CD4-positive, CD25-positive, alpha-beta regulatory T cell (primary cell): ENCODE results near the gene NCAPD2. TPM values are rescaled to one million over a fixed set of nuclear protein-coding genes. Genes with fewer than 3 reads are reported as not detected.

ENCODE experiments used
- ATAC-seq, 2 donors: fragments of 150-1000 bp; cut with Tn5 transposase; one replicate each; pipeline ENCODE4 v1.10.0; 2021; ENCODE audit warnings: low read depth in 2 of 2, moderate number of reproducible peaks in 2 of 2, moderate library complexity in 1 of 2
- DNase-seq, 3 donors: peaks; one replicate each; pipeline versions ENCODE4 v3.0.0 to v3.0.0-alpha.2; 2012 to 2022; ENCODE audit warnings: mixed read lengths in 1 of 3
- H3K27ac ChIP-seq: one replicate; pipeline ENCODE4 v1.7.0; 2013; ENCODE audit warnings: mild to moderate bottlenecking, low read length; ENCODE audit not compliant: insufficient read depth, poor library complexity, severe bottlenecking
- H3K27me3 ChIP-seq: one replicate; pipeline ENCODE4 v1.7.0; 2013; ENCODE audit warnings: low read length; ENCODE audit not compliant: control insufficient read depth, insufficient read depth
- H3K36me3 ChIP-seq: one replicate; pipeline ENCODE4 v1.7.0; 2013; ENCODE audit warnings: mild to moderate bottlenecking, low read length, moderate library complexity; ENCODE audit not compliant: control insufficient read depth, insufficient read depth
- H3K4me1 ChIP-seq: 2 replicates; pipeline ENCODE4 v1.7.0; 2013; ENCODE audit warnings: mild to moderate bottlenecking, low read length; ENCODE audit not compliant: insufficient read depth, control insufficient read depth, poor library complexity, severe bottlenecking
- H3K4me3 ChIP-seq: one replicate; pipeline ENCODE4 v1.7.0; 2013; ENCODE audit warnings: low read depth, mild to moderate bottlenecking, low read length, moderate library complexity
- H3K9me3 ChIP-seq, 2 experiments: 1 replicate in 1 of 2; 2 replicates in 1 of 2; pipeline ENCODE4 v1.7.0; 2013; ENCODE audit warnings: low read length in 2 of 2, mild to moderate bottlenecking in 1 of 2, moderate library complexity in 1 of 2; ENCODE audit not compliant: control insufficient read depth in 2 of 2
- H3K27ac Mint-ChIP-seq, 3 donors: one replicate each; pipeline ENCODE4 v1.8.0; 2020 to 2022; ENCODE audit warnings: mild to moderate bottlenecking in 3 of 3, mixed read lengths in 3 of 3, moderate library complexity in 2 of 3
- H3K27me3 Mint-ChIP-seq: one replicate; pipeline ENCODE4 v1.8.0; 2022; ENCODE audit warnings: mild to moderate bottlenecking, mixed read lengths
- H3K36me3 Mint-ChIP-seq: one replicate; pipeline ENCODE4 v1.8.0; 2020; ENCODE audit warnings: mixed read lengths
- H3K4me1 Mint-ChIP-seq, 4 donors: one replicate each; pipeline ENCODE4 v1.8.0; 2020 to 2022; ENCODE audit warnings: mixed read lengths in 4 of 4, mild to moderate bottlenecking in 1 of 4
- H3K4me3 Mint-ChIP-seq, 4 donors: one replicate each; pipeline ENCODE4 v1.8.0; 2020 to 2022; ENCODE audit warnings: mild to moderate bottlenecking in 4 of 4, mixed read lengths in 4 of 4, moderate library complexity in 3 of 4
- H3K9me3 Mint-ChIP-seq, 7 donors: one replicate each; pipeline ENCODE4 v1.8.0; 2020 to 2022; ENCODE audit warnings: mixed read lengths in 7 of 7, mild to moderate bottlenecking in 3 of 7, moderate library complexity in 2 of 7
- polyA plus RNA-seq, 4 donors: library from polyadenylated mRNA; unstranded; fragments of 300-500 nt; fragmentation: Illumina TruSeq; gene quantifications; one replicate each; pipeline ENCODE4 v1.2.3, GENCODE V29; 2021
- total RNA-seq: library from RNA; stranded (reverse); gene quantifications from one replicate; pipeline ENCODE4 v1.2.3, GENCODE V29; 2022

NCAPD2 gene
- total and polyA plus RNA-seq, 5 donors from 2014 or later, result 21.5 to 32.8 (median 26.3) TPM

GRCh38 chr12:6542209-6543009 is 48.5 kb downstream of the NCAPD2 start:
- peaks cover 39% of the 10 kb centered on the region for H3K4me1 ChIP-seq
- peak in 1 of 3 donors; percentile 20 for DNase-seq
- Mint-ChIP-seq H3K27ac (peak overlapping the region in 2 of 3 donors; percentile 61 to 93), H3K9me3 (no peaks in the 10 kb centered on the region), H3K36me3 (peaks cover 16% of the 10 kb centered on the region), H3K27me3 (no peaks in the 10 kb centered on the region), H3K4me1 (peaks cover 10 to 49% (median 21%) of the 10 kb centered on the region in 4 donors), H3K4me3 (peak overlapping the region in 3 of 4 donors; percentile 24 to 78 (median 69))
- peak overlapping the region; percentile 1 for H3K27ac ChIP-seq
- no peak overlapping the region for H3K4me3 ChIP-seq
- ATAC-seq, result no peak
- peaks cover 31% of the 10 kb centered on the region for H3K36me3 ChIP-seq
- H3K27me3 ChIP-seq, result no peaks in the 10 kb centered on the region
- no peaks in the 10 kb centered on the region for H3K9me3 ChIP-seq

GRCh38 chr12:6546016-6546415 is 52.1 kb downstream of the NCAPD2 start:
- Mint-ChIP-seq H3K27ac (no peak overlapping the region), H3K27me3 (no peaks in the 10 kb centered on the region), H3K36me3 (peaks cover 23% of the 10 kb centered on the region), H3K4me1 (peaks cover 0 to 17% (median 5%) of the 10 kb centered on the region in 4 donors), H3K4me3 (peak overlapping the region in 1 of 4 donors; percentile 52), H3K9me3 (no peaks in the 10 kb centered on the region)
- H3K36me3 ChIP-seq, result peaks cover 50% of the 10 kb centered on the region
- peaks cover 6% of the 10 kb centered on the region for H3K4me1 ChIP-seq
- no peaks in the 10 kb centered on the region for H3K9me3 ChIP-seq
- H3K27me3 ChIP-seq, result no peaks in the 10 kb centered on the region
- H3K27ac ChIP-seq, result no peak overlapping the region
- H3K4me3 ChIP-seq, result no peak overlapping the region
- no peak for ATAC-seq
- no peak for DNase-seq

- no peak overlapping the region for H3K4me3 Mint-ChIP-seq
- Histone ChIP-seq H3K4me1 (peaks cover 12% of the 10 kb centered on the region), H3K36me3 (peaks cover 59% of the 10 kb centered on the region), H3K27me3 (no peaks in the 10 kb centered on the region), H3K27ac (no peak overlapping the region), H3K9me3 (no peaks in the 10 kb centered on the region), H3K4me3 (no peak overlapping the region)
- no peak for ATAC-seq
- H3K4me1 Mint-ChIP-seq, result peaks cover 0 to 21% (median 11%) of the 10 kb centered on the region in 4 donors
- no peaks in the 10 kb centered on the region for H3K27me3 Mint-ChIP-seq
- no peak for DNase-seq
- no peaks in the 10 kb centered on the region for H3K9me3 Mint-ChIP-seq
- H3K36me3 Mint-ChIP-seq, result peaks cover 23% of the 10 kb centered on the region
- no peak overlapping the region for H3K27ac Mint-ChIP-seq
Measured at GRCh38 chr12:6547566-6547965, 53.7 kb downstream of the NCAPD2 start.

GRCh38 chr12:6547987-6548386 is 54.1 kb downstream of the NCAPD2 start:
- Histone ChIP-seq H3K9me3 (no peaks in the 10 kb centered on the region), H3K36me3 (peaks cover 59% of the 10 kb centered on the region), H3K4me1 (peaks cover 14% of the 10 kb centered on the region), H3K27ac (no peak overlapping the region), H3K4me3 (no peak overlapping the region), H3K27me3 (no peaks in the 10 kb centered on the region)
- H3K9me3 Mint-ChIP-seq, result no peaks in the 10 kb centered on the region
- H3K36me3 Mint-ChIP-seq, result peaks cover 23% of the 10 kb centered on the region
- peaks cover 0 to 25% (median 15%) of the 10 kb centered on the region in 4 donors for H3K4me1 Mint-ChIP-seq
- H3K27ac Mint-ChIP-seq, result no peak overlapping the region
- ATAC-seq (no peak), DNase-seq (no peak)
- H3K4me3 Mint-ChIP-seq, result no peak overlapping the region
- H3K27me3 Mint-ChIP-seq, result no peaks in the 10 kb centered on the region

GRCh38 chr12:6548556-6548955 is 54.7 kb downstream of the NCAPD2 start:
- H3K4me1 ChIP-seq, result peaks cover 19% of the 10 kb centered on the region
- Mint-ChIP-seq H3K9me3 (no peaks in the 10 kb centered on the region), H3K27ac (peak overlapping the region in 1 of 3 donors; percentile 96), H3K27me3 (no peaks in the 10 kb centered on the region), H3K36me3 (peaks cover 23% of the 10 kb centered on the region), H3K4me1 (peaks cover 0 to 30% (median 19%) of the 10 kb centered on the region in 4 donors), H3K4me3 (no peak overlapping the region)
- DNase-seq (no peak), ATAC-seq (no peak)
- H3K9me3 ChIP-seq, result no peaks in the 10 kb centered on the region
- peaks cover 59% of the 10 kb centered on the region for H3K36me3 ChIP-seq
- H3K27me3 ChIP-seq, result no peaks in the 10 kb centered on the region
- no peak overlapping the region for H3K4me3 ChIP-seq
- H3K27ac ChIP-seq, result no peak overlapping the region

GRCh38 chr12:6548966-6549683 is 55.2 kb downstream of the NCAPD2 start:
- H3K27ac ChIP-seq, result no peak overlapping the region
- peaks cover 59% of the 10 kb centered on the region for H3K36me3 ChIP-seq
- no peak for DNase-seq

GRCh38 chr12:6549684-6550151 is 55.8 kb downstream of the NCAPD2 start:
- Mint-ChIP-seq H3K27ac (no peak overlapping the region), H3K4me1 (peaks cover 0 to 41% (median 31%) of the 10 kb centered on the region in 4 donors), H3K4me3 (no peak overlapping the region), H3K27me3 (no peaks in the 10 kb centered on the region), H3K36me3 (peaks cover 20% of the 10 kb centered on the region), H3K9me3 (no peaks in the 10 kb centered on the region)
- H3K36me3 ChIP-seq, result peaks cover 55% of the 10 kb centered on the region
- H3K4me3 ChIP-seq, result no peak overlapping the region
- no peak overlapping the region for H3K27ac ChIP-seq
- H3K27me3 ChIP-seq, result no peaks in the 10 kb centered on the region
- ATAC-seq, result no peak
- DNase-seq, result no peak
- no peaks in the 10 kb centered on the region for H3K9me3 ChIP-seq
- H3K4me1 ChIP-seq, result peaks cover 31% of the 10 kb centered on the region

More at GRCh38 chr12:6548966-6549683, 55.2 kb downstream of the NCAPD2 start:
- no peak for ATAC-seq
- H3K9me3 Mint-ChIP-seq, result no peaks in the 10 kb centered on the region
- Histone ChIP-seq H3K9me3 (no peaks in the 10 kb centered on the region), H3K27me3 (no peaks in the 10 kb centered on the region), H3K4me1 (peaks cover 25% of the 10 kb centered on the region), H3K4me3 (no peak overlapping the region)
- H3K27me3 Mint-ChIP-seq, result no peaks in the 10 kb centered on the region
- H3K4me3 Mint-ChIP-seq, result peak overlapping the region in 1 of 4 donors; percentile 35
- peaks cover 0 to 35% (median 25%) of the 10 kb centered on the region in 4 donors for H3K4me1 Mint-ChIP-seq
- H3K36me3 Mint-ChIP-seq, result peaks cover 23% of the 10 kb centered on the region
- H3K27ac Mint-ChIP-seq, result peak overlapping the region in 1 of 3 donors; percentile 96
